Stimulated activated CD8-positive, alpha-beta memory T cell treated with anti-CD3 and anti-CD28 coated beads, Interleukin-15, amount 100 ng/mL, for 1 hour (primary cell): Measurements from ENCODE around the gene PCNP.
"Not testable (repeated sequence)": the region's sequence is repeated elsewhere in the genome, so short reads cannot be mapped to it uniquely, and the experiment has no call there.

Experiments used
- DNase-seq: peaks from one replicate; pipeline ENCODE4 v3.0.0-alpha.2; 2020; ENCODE audit warnings: low read depth

The PCNP gene

DNA sequence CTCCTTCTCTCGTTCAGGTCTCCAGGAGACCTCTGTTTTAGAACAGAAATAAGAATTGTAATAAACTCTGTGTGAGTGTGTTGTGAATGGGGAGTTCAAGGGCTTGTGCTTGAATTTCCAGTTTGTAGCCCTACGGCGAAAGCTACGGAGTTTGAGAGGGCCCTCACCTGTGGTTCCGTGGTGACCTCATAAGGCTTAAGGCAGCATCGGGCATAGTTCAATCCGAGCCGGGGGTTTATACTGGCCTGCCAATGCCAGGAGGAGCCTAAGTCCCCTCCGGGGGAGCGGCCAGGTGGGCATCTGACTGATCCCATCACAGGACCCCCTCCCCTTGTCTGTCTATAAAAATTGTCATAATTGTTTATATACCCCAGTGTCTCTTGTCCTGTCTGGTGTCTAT is 59.2 kb downstream of the PCNP start:
- DNase-seq, result no peak

GRCh38 chr3:101634591-101635196 is 60.7 kb downstream of the PCNP start:
- DNase-seq, result no peak

DNA sequence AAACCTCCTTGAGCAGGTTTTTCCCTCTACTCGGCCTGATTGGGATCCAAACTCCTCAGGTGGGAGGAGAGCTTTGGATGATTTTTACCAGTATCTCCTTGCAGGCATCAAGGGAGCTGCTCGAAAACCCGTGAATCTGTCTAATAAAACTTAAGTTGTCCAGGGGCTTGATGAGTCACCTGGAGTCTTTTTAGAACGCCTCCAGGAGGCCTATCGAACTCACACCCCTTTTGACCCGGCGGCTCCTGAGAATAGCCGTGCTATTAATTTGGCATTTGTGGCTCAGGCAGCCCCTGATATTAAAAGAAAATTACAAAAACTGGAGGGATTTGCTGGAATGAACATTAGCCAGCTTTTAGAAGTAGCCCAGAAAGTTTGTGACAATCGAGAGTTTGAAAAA is 61.4 kb downstream of the PCNP start:
- DNase-seq, result no peak

- DNase-seq, result peak; percentile 50
Measured at GRCh38 chr3:101635954-101636798, 62.2 kb downstream of the PCNP start.

DNA sequence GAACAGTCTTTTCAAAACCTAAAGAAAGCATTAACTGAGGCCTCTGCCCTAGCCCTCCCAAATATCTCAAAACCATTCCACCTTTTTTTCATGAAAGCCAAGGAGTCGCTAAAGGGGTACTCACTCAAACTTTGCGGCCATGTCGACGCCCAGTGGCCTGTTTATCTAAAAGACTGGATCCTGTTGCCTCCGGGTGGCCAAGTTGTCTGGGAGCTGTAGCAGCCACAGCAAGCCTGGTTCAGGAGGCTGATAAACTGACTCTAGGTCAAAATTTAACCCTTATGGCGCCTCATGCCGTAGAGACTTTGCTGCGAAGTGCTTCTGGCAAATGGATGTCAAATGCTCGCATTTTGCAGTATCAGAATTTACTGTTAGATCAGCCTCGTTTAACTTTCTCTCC is 63.5 kb downstream of the PCNP start:
- DNase-seq, result no peak

DNA sequence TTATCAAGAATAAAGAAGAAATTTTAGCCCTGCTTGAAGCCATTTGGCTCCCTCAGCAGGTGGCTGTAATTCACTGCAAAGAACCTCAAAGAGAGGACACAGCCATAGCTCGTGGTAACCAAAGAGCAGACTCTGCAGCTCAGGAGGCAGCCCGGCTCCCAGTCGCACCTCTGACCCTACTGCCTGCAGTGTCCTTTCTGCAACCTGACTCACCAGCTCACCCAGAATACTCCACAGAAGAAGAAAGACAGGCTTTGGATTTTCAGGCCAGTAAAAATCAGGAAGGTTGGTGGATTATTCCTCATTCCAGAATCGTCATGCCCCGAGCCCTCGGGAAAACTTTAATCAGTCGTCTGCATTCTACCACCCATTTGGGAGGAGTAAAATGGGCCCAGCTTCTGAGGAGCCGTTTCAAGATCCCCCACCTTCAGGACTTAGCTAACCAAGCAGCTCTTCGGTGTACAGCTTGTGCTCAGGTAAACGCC is 64.3 kb downstream of the PCNP start:
- no peak for DNase-seq

- no peak for DNase-seq
Measured at GRCh38 chr3:101639280-101639963, 65.4 kb downstream of the PCNP start.

DNA sequence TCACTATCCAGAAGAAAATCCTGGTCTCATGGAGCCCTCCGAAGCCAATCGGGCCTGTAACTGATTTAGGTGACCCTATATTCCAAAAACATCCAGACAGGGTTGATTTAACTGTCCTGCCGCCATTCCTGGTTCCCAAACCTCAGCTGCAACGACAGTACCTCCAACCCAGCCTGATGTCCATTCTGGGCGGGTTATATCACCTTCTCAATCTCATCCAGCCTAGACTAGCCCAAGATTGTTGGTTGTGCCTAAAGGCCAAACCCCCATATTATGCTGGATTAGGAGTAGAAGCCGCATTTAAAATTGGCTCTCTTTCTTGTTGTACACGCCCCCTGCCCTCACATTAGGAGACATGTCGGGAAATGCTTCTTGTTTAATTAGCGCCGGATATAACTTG is 66.3 kb downstream of the PCNP start:
- no peak for DNase-seq

DNA sequence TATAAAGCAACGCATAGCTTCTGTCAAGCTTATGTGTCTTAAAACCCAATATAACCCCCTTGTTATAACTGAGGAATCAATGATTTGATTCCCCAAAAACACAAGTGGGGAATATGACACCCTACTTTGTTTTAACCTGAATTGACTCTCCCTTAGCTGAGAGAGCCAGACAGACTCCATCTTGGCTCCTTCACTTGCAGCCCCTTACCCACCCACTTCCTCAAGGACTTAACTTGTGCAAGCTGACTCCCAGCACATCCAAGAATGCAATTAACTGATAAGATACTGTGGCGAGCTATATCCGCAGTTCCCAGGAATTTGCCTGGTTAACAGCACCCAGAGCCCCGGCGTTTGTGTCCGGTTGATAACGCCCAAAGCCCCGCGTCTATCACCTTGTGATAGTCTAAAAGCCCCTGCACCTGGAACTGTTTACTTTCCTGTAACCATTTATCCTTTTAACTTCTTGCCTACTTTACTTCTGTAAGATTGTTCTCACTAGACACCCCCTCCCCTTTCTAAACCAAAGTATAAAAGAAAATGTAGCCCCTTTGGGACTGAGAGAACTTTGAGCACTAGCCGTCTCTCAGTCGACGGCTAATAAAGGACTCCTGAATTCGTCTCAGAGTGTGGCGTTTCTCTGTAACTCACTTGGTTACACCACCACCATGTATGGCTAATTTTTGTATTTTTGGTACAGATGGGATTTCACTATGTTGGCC is 67.6 kb downstream of the PCNP start:
- not testable (repeated sequence) for DNase-seq

GRCh38 chr3:101642441-101642840 is 68.5 kb downstream of the PCNP start:
- no peak for DNase-seq

- DNase-seq, result no peak
Measured at GRCh38 chr3:101643009-101643844, 69.2 kb downstream of the PCNP start.
